Epithelial cell of esophagus (primary cell): Measurements from ENCODE around the gene MTHFD1L.

Source experiments
- DNase-seq: peaks from one replicate; pipeline ENCODE4 v3.0.0; 2010; ENCODE audit warnings: low read depth
- H3K4me3 ChIP-seq: 2 replicates; pipeline ENCODE4 v1.5.1; 2011; ENCODE audit warnings: mild to moderate bottlenecking, low read length, control low read depth
- TF ChIP-seq, protein P1 (sequence below): IDR thresholded peaks from 2 replicates; pipeline ENCODE4 v1.5.1; 2011; ENCODE audit warnings: low read depth, mild to moderate bottlenecking, low read length, control low read depth, inconsistent platforms; ENCODE audit not compliant: insufficient read depth; ENCODE audit errors: missing control alignments

The MTHFD1L gene

DNA sequence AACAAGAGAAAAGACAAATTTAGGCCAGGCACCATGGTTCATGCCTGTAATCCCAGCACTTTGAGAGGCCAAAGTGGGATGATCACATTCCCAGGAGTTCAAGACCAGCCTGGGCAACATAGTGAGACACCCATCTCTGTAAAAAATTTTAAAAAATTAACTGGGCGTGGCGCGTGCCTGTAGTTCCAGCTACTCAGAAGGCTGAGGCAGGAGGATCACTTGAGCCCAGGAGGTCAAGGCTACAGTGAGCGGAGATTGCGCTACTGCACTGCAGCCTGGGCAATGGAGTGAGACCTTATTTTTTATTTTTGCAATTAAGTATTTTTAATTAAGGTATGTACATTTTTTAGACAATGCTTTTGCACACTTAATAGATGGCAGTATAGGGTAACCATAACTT is 3.3 kb downstream of the MTHFD1L start:
- DNase-seq: no peak
- TF ChIP-seq, protein P1, sequence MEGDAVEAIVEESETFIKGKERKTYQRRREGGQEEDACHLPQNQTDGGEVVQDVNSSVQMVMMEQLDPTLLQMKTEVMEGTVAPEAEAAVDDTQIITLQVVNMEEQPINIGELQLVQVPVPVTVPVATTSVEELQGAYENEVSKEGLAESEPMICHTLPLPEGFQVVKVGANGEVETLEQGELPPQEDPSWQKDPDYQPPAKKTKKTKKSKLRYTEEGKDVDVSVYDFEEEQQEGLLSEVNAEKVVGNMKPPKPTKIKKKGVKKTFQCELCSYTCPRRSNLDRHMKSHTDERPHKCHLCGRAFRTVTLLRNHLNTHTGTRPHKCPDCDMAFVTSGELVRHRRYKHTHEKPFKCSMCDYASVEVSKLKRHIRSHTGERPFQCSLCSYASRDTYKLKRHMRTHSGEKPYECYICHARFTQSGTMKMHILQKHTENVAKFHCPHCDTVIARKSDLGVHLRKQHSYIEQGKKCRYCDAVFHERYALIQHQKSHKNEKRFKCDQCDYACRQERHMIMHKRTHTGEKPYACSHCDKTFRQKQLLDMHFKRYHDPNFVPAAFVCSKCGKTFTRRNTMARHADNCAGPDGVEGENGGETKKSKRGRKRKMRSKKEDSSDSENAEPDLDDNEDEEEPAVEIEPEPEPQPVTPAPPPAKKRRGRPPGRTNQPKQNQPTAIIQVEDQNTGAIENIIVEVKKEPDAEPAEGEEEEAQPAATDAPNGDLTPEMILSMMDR: no peak
- no peak overlapping the region for H3K4me3 ChIP-seq

DNA sequence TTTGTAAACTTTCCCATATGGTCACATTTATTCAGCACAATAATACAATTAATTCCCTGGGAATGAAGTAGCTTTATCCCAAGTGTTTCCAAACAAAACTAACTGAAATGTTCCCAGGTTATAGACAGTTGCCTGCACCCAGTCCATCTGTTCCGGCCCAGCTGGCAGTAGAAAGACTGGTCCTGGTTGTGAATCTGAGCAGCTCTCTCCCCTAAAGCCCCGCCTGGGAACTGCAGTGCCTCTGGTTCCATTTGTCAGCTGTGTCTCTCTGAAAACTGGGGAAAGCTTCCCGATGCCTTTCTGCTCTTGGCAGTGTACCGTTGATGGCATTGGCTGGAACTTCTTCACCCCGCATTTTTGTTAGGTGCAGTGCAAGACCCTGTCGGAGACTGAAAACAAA is 8.7 kb downstream of the MTHFD1L start:
- H3K4me3 ChIP-seq: no peak overlapping the region
- DNase-seq: no peak
- TF ChIP-seq, protein P1: no peak

DNA sequence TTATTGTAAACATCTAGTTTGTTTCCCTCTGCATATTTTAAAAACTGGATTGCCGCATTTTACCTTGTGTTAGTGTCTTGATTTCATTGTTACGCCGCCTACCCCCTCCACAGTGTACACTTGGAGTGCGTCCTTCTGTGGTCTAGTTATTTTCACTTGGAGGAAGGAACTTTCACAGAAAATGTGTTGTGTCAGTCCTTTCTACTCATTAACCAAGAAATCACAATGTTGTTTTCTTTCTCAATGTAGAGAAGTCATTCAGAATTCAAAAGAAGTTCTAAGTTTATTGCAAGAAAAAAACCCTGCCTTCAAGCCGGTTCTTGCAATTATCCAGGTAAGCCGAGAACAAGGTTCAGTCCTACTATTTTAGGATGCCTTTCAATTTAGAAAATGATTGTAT is 10.3 kb downstream of the MTHFD1L start:
- H3K4me3 ChIP-seq: no peak overlapping the region
- no peak for DNase-seq
- TF ChIP-seq, protein P1: no peak

DNA sequence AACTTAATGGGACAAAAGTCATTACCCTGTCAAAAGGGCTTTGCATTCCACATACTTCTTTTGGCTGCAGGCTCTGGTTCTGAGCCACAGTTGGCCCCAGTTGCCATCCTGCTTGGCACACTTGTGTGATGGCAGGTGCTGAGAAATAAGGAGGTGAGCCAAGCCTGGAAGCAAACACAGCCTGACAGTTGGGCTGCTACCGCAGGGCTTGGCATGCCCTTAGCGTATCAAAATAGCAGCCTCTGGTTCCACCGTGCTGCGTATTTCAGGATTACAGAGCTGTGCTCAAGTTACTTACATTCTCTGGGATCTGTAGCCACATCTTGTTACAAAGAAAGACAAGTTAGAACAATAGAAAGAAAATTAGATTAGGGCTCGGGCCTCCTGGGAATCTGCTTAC is 11.1 kb downstream of the MTHFD1L start:
- no peak overlapping the region for H3K4me3 ChIP-seq
- TF ChIP-seq, protein P1: peak; percentile 37
- no peak for DNase-seq

DNA sequence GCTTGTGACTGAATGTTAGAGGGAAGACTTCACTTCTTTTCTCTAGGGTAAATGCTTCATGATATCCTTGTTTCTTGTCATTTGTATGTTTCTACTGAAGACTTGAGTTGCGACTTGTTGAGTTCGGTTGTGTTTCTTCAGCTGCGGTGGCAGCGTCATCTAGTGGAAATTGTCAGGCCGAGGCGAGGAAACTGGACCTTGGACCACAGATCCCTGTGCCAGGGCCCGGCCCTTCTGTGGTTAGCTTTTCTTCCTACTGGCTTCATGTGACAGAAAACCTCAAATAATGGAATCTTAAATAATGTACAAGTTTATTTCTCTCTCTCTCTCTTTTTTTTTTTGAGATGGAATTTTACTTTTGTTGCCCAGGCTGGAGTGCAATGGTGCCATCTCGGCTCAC is 12.4 kb downstream of the MTHFD1L start:
- TF ChIP-seq, protein P1: no peak
- no peak for DNase-seq
- H3K4me3 ChIP-seq: no peak overlapping the region

DNA sequence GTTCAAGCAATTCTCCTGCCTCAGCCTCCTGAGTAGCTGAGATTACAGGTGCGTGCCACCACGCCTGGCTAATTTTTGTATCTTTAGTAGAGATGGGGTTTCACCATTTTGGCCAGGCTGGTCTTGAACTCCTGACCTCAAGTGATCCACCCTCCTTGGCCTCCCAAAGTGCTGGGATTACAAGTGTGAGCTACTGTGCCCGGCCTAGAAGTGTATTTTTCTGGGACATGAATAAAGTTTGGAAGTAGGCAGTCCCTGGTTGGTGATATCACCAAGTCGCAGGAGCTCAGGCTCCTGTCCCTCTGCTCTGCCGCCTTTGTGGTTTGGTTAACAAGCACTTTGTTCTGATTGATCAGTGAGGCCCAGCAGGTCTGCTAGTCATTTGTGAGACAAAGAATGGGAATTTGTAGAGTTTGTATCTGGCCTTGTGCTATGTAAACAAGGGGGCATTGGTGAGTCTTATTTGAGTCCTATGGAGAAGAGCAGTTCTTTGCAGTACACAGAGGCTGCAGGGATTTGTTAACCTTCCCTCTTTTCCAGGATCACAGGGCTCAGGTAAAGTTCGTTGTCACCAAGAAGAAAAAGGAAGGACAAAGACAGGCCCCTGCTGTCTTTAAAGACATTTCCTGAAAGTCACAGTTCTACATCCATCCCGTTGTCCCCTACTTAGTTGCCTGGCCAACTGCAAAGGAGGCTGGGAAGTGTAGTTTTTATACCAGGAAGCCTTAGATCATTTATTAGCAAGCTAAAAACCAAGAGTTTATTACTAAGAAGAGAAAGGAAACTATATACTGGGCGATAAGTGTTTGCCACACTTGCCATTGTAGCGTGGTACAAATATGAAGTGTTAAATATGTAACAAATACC is 13.1 kb downstream of the MTHFD1L start:
- no peak overlapping the region for H3K4me3 ChIP-seq
- TF ChIP-seq, protein P1: no peak
- DNase-seq: no peak

DNA sequence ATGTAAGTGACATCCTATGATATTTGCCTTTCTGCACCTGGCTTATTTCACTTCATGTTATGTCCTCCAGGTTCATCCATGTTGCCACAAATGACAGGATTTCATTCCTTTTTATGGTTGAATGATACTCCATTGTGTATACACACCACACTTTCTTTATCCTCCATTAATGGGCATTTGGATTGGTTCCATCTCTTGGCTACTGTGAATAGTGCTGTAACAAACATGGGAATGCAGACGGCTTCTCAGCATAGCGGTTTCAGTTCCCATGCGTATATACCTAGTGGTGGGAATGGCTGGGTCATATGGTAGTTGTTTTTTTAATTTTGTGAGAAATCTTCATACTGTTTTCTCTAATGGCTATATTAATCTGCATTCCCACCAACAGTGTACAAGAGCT is 14.8 kb downstream of the MTHFD1L start:
- no peak for DNase-seq
- TF ChIP-seq, protein P1: no peak

More for the DNA sequence above, 14.8 kb downstream of the MTHFD1L start:
- H3K4me3 ChIP-seq: no peak overlapping the region
